Adipocyte (in vitro differentiated cells): ENCODE measurements around the gene SIPA1L3.

Experiments
- DNase-seq: peaks from one replicate; pipeline ENCODE4 v3.0.0-alpha.2; 2015; ENCODE audit warnings: low read depth
- H3K27me3 ChIP-seq: replicated peaks from 2 replicates; pipeline ENCODE4 v1.7.0; 2013; ENCODE audit warnings: mild to moderate bottlenecking, low read length, moderate library complexity; ENCODE audit not compliant: control insufficient read depth, insufficient read depth
- H3K36me3 ChIP-seq: 2 replicates; pipeline ENCODE4 v1.7.0; 2013; ENCODE audit warnings: low read length, mild to moderate bottlenecking, moderate library complexity; ENCODE audit not compliant: control insufficient read depth, insufficient read depth, severe bottlenecking
- H3K4me1 ChIP-seq: 2 replicates; pipeline ENCODE4 v1.7.0; 2013; ENCODE audit warnings: mild to moderate bottlenecking, low read length, moderate library complexity; ENCODE audit not compliant: control insufficient read depth, insufficient read depth
- H3K4me3 ChIP-seq: 2 replicates; pipeline ENCODE4 v1.7.0; 2013; ENCODE audit warnings: mild to moderate bottlenecking, low read length, moderate library complexity
- H3K9ac ChIP-seq: 2 replicates; pipeline ENCODE4 v1.7.0; 2013; ENCODE audit warnings: mild to moderate bottlenecking, low read length, moderate library complexity
- H3K9me3 ChIP-seq: 2 replicates; pipeline ENCODE4 v1.7.0; 2013; ENCODE audit warnings: mild to moderate bottlenecking, low read length, moderate library complexity; ENCODE audit not compliant: control insufficient read depth

The SIPA1L3 gene

DNA sequence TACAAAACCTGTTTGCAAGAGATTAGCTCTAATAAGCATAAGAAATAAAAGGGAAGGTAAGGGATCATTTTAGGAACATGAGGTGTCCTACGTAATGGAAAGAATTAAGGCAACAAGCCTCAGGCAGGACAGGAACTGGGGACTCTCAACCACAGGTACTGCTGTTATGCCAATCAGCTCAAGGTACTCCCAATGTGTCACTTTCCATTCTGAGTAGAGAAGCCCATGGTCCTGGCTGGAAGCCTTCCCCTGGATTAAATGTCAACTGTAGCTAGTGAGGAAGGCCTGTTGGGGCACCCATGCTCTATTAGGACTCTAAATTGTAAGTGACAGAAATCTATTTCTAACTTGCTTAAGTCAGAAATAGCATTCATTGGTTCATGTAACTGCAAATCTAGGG lies 182.4 kb downstream of the SIPA1L3 start:
- Histone ChIP-seq H3K4me3 (no peak overlapping the region), H3K36me3 (no peaks in the 10 kb centered on the region), H3K9ac (no peak overlapping the region), H3K4me1 (peaks cover 7% of the 10 kb centered on the region), H3K27me3 (no peaks in the 10 kb centered on the region), H3K9me3 (no peaks in the 10 kb centered on the region)
- DNase-seq = no peak

GRCh38 chr19:38093154-38093553 lies 186.1 kb downstream of the SIPA1L3 start:
- Histone ChIP-seq H3K36me3 (peaks cover 2% of the 10 kb centered on the region), H3K9ac (no peak overlapping the region), H3K27me3 (no peaks in the 10 kb centered on the region), H3K4me1 (peaks cover 7% of the 10 kb centered on the region), H3K4me3 (no peak overlapping the region), H3K9me3 (no peaks in the 10 kb centered on the region)
- no peak for DNase-seq

DNA sequence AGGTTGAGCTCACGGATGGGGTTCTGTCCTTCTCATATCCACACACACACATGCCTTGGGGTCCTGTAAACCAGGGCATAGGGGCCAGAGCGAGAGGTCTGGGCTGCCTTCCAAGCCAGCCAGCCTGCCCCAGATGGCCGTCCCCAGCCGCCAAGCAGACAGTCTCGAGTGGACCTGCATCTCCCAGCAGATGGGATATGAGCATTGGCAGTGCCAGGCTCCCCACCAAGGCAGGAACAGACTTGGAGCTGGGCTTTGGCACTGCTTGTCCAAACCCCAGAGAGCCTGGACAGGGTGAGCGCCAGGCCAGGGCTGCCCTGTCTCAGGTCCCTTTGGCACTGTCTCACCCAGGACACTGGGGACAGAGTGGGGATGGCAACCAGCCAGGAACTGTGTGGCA lies 186.6 kb downstream of the SIPA1L3 start:
- Histone ChIP-seq H3K4me3 (no peak overlapping the region), H3K36me3 (peaks cover 2% of the 10 kb centered on the region)

GRCh38 chr19:38095411-38096308 lies 188.7 kb downstream of the SIPA1L3 start:
- H3K4me3 ChIP-seq = no peak overlapping the region
- H3K36me3 ChIP-seq = peaks cover 13% of the 10 kb centered on the region
- no peak overlapping the region for H3K9ac ChIP-seq
- H3K9me3 ChIP-seq = peaks cover 6% of the 10 kb centered on the region
- H3K4me1 ChIP-seq = peaks cover 2% of the 10 kb centered on the region
- DNase-seq = peak; percentile 77
- H3K27me3 ChIP-seq = no peaks in the 10 kb centered on the region

More for the DNA sequence above, 186.6 kb downstream of the SIPA1L3 start:
- no peaks in the 10 kb centered on the region for H3K27me3 ChIP-seq
- no peak for DNase-seq
- peaks cover 7% of the 10 kb centered on the region for H3K4me1 ChIP-seq
- H3K9ac ChIP-seq = no peak overlapping the region
- H3K9me3 ChIP-seq = no peaks in the 10 kb centered on the region

GRCh38 chr19:38099966-38100365 lies 193.0 kb downstream of the SIPA1L3 start:
- DNase-seq = no peak
- Histone ChIP-seq H3K4me3 (no peak overlapping the region), H3K9ac (no peak overlapping the region), H3K27me3 (no peaks in the 10 kb centered on the region), H3K4me1 (no peaks in the 10 kb centered on the region), H3K36me3 (peaks cover 24% of the 10 kb centered on the region), H3K9me3 (peaks cover 6% of the 10 kb centered on the region)

DNA sequence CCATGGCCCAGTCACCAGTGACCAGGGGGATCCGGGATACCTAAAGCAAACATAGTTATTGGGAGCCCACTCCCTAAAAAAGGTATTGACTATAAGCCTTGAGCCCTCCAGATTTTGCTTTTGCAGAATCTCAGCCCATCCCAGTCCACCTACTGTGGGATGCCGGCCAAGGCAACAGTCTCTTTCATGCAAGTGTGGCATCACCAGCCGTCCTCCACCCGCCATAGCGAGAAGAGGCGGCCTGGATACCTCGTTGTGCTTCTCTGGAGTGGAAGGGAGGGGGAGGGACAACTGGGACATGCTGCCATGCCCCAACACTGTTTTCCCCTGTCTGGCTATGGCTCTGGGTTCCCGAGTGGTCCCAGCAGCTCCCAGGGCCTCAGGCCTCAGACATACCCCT lies 193.6 kb downstream of the SIPA1L3 start:
- no peaks in the 10 kb centered on the region for H3K27me3 ChIP-seq
- H3K9me3 ChIP-seq = peaks cover 6% of the 10 kb centered on the region
- no peak overlapping the region for H3K4me3 ChIP-seq
- no peak for DNase-seq
- no peaks in the 10 kb centered on the region for H3K4me1 ChIP-seq
- H3K36me3 ChIP-seq = peaks cover 24% of the 10 kb centered on the region
- H3K9ac ChIP-seq = no peak overlapping the region

- H3K9me3 ChIP-seq = peaks cover 6% of the 10 kb centered on the region
- H3K4me1 ChIP-seq = no peaks in the 10 kb centered on the region
- H3K9ac ChIP-seq = no peak overlapping the region
- no peak overlapping the region for H3K4me3 ChIP-seq
- H3K36me3 ChIP-seq = peaks cover 24% of the 10 kb centered on the region
- no peak for DNase-seq
- H3K27me3 ChIP-seq = no peaks in the 10 kb centered on the region
Observed at GRCh38 chr19:38101723-38102122, 194.7 kb downstream of the SIPA1L3 start.

- Histone ChIP-seq H3K4me1 (no peaks in the 10 kb centered on the region), H3K9me3 (no peaks in the 10 kb centered on the region), H3K36me3 (peaks cover 17% of the 10 kb centered on the region), H3K27me3 (no peaks in the 10 kb centered on the region), H3K9ac (no peak overlapping the region), H3K4me3 (no peak overlapping the region)
- DNase-seq = no peak
Observed at GRCh38 chr19:38105574-38105973, 198.6 kb downstream of the SIPA1L3 start.

DNA sequence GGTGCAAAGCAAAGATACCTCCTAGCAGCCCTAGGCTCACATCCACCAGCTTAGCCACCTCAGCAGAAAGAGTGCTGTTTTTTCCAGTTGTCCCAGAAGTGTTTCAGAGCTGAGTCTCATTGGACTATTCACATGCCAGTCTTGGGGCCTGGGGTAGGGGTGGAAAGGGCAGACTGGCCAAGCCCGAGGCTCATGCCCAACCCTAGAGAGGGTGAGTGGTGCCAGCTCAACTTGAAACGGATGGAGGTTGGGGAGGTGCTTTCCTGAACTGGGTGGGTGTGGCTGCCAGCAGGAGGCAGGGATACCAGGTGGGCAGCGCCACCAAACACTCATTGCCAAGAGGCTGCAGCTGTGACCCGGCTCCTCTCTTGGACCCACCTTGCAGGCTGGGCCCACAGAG lies 200.1 kb downstream of the SIPA1L3 start:
- no peaks in the 10 kb centered on the region for H3K9me3 ChIP-seq
- H3K4me3 ChIP-seq = no peak overlapping the region
- H3K27me3 ChIP-seq = no peaks in the 10 kb centered on the region
- DNase-seq = no peak
- no peaks in the 10 kb centered on the region for H3K4me1 ChIP-seq
- peaks cover 15% of the 10 kb centered on the region for H3K36me3 ChIP-seq
- no peak overlapping the region for H3K9ac ChIP-seq

- H3K36me3 ChIP-seq = peaks cover 20% of the 10 kb centered on the region
- no peaks in the 10 kb centered on the region for H3K27me3 ChIP-seq
- no peak overlapping the region for H3K4me3 ChIP-seq
- H3K9me3 ChIP-seq = no peaks in the 10 kb centered on the region
- H3K9ac ChIP-seq = no peak overlapping the region
- no peaks in the 10 kb centered on the region for H3K4me1 ChIP-seq
- DNase-seq = no peak
Observed at GRCh38 chr19:38111898-38112297, 204.9 kb downstream of the SIPA1L3 start.

DNA sequence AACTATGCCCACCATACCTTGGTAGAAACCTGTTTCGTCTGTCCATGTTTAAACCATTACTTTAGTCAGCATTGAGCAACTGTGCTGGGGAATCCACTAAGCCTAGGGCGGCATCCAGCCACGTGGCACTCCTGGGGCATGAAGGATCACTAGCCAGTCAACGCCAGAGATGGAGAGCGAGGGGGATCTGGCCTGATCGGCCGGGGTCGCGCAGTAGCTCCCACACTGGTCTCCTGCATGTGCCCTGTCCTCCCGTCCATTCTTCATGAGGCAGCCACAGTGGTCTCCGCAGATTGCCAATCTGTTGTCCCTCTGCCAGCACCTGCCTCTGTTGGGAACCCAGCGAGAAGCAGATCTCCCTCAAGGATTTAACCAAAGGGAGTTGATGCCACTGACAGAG lies 207.6 kb downstream of the SIPA1L3 start:
- DNase-seq = no peak
- Histone ChIP-seq H3K9me3 (no peaks in the 10 kb centered on the region), H3K36me3 (peaks cover 19% of the 10 kb centered on the region), H3K9ac (no peak overlapping the region), H3K4me1 (no peaks in the 10 kb centered on the region), H3K27me3 (no peaks in the 10 kb centered on the region), H3K4me3 (no peak overlapping the region)
